HL-60 (cell line): ENCODE data around the gene POC1A.

Experiments
- CTCF ChIP-seq: IDR thresholded peaks from one replicate; pipeline ENCODE4 v1.5.1; 2011; ENCODE audit warnings: low read length, control low read depth, inconsistent platforms; ENCODE audit not compliant: insufficient read depth
- GABPA ChIP-seq: IDR thresholded peaks from 2 replicates; pipeline ENCODE4 v1.6.1; 2012; ENCODE audit warnings: low read depth
- POLR2AphosphoS5 ChIP-seq: IDR thresholded peaks from 2 replicates; pipeline ENCODE4 v1.6.1; 2012; ENCODE audit warnings: low read depth
- SPI1 ChIP-seq: IDR thresholded peaks from 2 replicates; pipeline ENCODE4 v1.6.1; 2012; ENCODE audit warnings: low read depth, mild to moderate bottlenecking, borderline replicate concordance
- TF ChIP-seq, protein P1 (sequence below): IDR thresholded peaks from 2 replicates; pipeline ENCODE4 v1.6.1; 2012; ENCODE audit warnings: low read depth; ENCODE audit not compliant: insufficient replicate concordance

DNA sequence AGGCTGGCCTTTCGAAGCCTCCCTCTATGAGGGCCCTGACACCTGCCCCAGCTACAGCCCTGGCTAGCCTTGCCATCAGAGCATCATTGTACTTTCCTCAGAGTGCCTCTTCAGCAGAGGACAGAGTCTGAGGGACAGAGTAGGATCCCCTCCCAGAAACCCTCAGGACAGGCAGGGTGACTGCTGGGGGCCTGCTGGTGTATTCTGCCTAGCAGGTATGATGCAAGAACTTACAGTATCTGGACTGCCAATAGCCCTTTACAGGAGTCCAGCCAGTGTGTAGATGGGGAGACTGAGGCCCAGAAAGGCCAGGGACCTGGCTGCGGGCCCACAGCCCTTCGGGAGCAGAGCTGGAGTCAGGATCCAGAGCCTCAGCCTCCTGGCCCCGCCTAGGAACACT lies 116.9 kb downstream of the POC1A start:
- TF ChIP-seq POLR2AphosphoS5: no peak
- no peak for TF ChIP-seq CTCF
- TF ChIP-seq, protein P1, sequence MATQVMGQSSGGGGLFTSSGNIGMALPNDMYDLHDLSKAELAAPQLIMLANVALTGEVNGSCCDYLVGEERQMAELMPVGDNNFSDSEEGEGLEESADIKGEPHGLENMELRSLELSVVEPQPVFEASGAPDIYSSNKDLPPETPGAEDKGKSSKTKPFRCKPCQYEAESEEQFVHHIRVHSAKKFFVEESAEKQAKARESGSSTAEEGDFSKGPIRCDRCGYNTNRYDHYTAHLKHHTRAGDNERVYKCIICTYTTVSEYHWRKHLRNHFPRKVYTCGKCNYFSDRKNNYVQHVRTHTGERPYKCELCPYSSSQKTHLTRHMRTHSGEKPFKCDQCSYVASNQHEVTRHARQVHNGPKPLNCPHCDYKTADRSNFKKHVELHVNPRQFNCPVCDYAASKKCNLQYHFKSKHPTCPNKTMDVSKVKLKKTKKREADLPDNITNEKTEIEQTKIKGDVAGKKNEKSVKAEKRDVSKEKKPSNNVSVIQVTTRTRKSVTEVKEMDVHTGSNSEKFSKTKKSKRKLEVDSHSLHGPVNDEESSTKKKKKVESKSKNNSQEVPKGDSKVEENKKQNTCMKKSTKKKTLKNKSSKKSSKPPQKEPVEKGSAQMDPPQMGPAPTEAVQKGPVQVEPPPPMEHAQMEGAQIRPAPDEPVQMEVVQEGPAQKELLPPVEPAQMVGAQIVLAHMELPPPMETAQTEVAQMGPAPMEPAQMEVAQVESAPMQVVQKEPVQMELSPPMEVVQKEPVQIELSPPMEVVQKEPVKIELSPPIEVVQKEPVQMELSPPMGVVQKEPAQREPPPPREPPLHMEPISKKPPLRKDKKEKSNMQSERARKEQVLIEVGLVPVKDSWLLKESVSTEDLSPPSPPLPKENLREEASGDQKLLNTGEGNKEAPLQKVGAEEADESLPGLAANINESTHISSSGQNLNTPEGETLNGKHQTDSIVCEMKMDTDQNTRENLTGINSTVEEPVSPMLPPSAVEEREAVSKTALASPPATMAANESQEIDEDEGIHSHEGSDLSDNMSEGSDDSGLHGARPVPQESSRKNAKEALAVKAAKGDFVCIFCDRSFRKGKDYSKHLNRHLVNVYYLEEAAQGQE: no peak
- TF ChIP-seq GABPA: no peak
- TF ChIP-seq SPI1: no peak
